Effector CD8-positive, alpha-beta T cell (primary cell): ENCODE results near the gene DPF3.

ENCODE experiments used
- DNase-seq: peaks from one replicate; lab custom pipeline; 2025; lab: John Stamatoyannopoulos, UW

Gene DPF3

DNA sequence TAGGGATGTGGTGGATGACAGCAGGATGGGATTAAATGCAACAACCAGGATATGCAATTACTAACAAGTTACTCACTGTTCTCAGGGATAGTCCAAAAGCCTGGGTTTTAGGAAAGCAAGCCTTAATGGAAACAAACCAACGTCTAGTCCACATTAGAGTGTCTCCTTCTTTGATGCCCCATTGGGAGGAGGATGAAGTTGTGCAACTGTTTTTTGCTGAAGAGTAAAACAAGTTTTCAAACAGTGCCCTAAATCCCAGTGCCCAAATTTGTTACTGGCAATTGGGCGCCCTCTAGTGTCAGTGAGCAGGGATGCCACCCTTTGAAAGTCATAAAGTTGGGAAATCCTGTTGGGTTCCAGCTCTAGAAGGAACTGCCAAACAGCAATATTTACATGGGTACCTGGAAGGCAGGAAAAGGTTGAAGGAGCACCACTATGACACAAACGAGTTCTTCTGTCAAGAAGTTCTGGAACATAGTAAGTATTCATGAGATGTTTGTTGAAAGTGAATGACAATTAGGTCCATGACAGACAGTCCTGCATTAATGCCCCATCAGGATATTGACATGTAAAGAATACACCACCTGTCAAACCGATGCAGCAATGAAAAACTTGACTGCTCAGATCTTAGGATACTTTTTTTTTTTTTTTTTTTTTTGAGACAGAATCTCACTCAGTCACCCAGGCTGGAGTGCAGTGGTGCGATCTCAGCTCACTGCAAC is 11.1 kb upstream of the DPF3 start:
- peak; percentile 34 for DNase-seq

DNA sequence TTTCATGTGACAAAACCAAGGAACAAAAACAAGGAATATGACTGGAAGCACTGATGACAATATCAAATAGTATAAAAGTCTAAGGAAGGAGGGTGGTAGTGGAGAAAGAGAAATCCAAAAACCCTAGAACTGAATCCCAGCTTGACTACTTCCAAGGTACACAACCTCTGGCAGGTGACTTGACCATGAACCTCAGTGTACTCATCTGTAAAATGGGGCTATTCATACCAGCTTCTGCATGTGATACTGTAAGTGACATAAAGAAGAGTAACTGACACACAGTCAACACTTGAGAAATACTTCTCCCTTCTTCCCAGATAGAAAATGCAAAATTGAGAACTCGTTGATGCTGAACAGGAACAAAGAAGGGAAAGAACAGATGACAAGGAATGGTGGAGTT is 10.3 kb upstream of the DPF3 start:
- no peak for DNase-seq

DNA sequence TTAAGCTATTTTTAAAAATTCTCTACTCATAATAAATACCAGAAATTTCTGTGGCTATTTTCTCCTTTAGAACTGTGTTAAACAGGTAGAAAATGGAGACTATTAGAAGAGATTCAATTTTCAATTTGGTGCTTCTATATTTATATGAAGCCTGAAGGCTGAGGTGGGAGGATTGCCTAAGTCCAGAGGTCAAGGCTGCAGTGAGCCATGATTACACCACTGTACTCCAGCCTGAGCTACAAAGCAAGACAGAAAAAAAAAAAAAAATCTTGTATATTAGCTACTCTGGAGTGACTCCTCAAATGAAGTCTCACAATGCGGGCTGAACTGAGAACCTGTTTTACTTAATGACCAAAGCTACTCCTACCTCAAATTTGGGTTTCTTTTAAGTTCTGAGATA is 9.8 kb upstream of the DPF3 start:
- no peak for DNase-seq

DNA sequence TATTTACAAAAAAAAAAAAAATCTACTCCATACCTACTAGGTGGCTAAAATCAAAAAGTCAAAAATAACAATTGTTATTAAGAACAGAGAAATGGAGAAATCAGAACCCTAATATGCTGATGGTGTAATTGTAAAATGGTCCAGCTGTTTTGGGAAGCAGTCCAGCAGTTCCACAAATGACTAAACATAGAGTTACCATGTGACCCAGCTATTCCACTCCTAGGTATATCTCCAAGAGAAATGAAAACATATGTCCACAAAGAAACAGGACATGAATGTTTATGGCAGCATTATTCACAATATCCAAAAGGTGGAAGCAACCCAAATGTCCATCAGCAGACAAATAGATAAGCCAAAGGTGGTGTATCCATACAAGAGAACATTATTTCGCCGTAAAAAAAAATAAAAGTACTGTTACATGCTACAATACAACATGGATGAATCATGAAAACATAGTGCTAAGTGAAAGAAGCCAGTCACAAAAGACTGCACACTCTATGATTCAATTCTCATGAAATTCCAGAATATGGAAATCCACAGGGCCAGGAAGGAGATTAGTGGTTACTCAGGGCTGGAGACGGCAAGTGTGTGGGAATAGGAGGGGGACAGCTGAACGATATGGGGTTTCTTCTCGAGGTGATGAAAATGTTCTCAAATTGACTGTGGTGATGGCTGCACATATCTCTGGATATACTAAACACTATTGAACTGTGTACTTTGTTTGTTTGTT is 9.1 kb upstream of the DPF3 start:
- no peak for DNase-seq

DNA sequence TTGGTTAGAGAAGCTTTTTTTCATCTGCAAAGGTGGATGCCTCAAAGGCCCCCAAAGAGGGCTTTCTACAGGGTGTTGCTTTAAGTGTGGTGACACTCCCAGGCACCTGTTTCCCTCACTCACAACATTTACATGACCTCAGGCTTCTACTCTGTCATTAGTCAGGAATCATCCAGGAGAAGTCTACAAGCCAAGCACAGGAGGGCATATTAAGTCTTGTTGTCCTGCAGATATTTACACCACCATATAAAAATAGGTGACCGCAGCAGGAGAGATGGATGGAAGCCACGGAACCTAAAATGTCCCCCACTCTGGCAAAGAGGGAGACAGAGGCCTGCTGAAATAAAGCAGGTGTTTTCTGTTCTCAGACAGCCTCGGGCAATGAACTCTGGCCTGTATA is 7.5 kb upstream of the DPF3 start:
- DNase-seq: no peak

DNA sequence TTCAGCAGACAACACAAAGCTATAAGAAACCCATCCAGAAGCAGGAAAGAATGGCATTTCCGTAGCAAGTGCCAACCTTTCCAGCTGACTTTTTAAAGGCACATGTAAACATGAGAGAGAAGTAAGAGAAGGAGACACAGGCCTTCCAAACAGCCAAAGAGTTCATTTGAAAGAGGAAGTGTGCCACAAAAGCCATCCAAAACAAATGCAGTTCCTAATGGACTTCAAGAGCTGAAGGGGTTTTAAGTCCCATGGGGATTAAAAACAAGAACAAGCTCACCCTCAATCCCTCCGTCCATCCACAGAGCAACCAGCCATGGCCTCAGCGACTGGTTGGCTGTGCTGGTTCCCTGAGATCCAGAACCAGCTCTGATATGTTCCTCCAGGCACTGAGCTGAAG is 4.5 kb upstream of the DPF3 start:
- no peak for DNase-seq

DNA sequence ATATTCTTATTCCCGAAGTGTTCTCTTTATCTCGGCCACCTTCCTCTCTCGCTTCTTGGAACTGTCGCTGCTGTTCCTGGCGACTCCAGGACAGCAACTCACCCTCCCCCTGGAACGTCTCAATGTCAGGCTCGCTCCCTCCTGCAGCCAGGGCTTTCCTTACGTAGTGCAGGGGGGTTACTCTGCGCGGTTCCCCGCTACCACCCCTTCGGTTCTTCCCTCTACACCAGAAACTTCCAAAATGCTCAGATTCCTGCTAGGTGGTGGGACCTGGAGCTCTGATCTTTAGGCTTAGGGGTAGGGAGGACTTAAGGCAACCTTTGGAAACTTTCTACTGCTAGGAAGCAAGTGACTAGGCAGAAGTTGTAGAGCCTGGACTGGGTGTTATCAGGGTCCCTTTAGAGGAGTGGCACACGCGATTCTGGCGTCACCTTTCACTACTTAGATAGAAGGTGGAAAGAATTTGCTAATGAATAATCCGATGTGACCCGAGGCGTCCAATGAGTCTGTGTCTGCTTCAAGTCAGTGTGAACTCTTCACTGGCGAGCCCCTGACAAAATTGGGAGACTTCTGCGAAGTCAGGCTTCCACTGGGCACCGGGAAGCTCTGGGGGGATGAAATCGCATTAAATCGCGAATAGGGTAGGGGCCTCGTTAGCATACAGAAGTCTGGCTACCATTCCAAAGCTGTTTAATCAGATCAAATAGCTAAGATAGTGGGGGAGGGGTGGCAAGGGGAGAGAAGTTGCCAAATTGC is 900 bp upstream of the DPF3 start:
- no peak for DNase-seq

DNA sequence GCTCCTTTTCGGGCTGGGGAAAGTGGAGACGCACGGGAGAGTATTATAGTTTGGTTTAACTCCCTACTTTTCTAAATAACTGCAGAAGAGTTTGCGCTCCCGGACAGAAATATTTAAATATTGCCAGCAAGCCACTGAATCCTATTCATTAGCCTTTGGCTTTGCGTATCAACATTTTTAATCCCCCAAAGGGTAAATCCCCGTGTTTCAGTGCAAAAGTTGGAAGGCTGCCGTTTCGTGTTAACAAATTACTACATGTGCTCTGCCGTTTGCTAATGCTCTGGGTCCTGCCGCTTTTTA is 372 bp upstream of the DPF3 start:
- no peak for DNase-seq

DNA sequence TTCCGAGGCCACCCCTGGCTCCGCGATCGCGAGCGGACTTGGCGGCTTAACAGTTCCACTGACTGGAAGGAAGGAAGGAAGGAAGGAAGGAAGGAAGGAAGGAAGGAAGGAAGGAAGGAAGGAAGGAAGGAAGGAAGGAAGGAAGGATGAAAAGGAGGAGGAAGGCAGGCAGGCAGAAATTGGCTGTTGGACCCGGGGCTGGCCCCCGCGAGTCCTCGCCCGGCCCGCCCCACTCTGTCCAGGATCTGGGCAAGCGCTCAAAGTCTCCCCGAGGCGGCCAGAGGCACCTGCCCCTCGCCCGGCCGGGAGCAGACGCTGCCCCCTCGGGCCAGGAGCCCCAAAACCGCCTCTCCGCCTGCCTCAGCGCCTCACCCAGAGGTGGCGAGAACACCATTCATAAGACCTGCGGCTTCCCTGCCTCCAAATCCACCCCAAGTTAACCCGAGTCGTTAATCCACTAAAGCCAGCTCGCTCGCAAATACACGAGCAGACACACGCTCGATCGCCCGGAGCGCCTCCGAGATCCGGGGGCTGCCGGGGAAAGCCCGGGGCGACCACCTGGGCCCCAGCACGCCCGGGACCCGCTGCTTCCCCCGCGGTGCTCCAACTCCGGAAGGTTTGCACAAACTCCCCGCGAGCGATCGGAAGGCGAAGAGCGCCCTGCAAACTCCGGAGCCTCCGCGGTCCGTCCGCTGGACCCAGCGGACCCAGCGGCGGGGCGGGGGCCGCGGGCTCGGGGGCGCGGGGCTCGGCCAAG is 844 bp downstream of the DPF3 start:
- DNase-seq: peak; percentile 15

DNA sequence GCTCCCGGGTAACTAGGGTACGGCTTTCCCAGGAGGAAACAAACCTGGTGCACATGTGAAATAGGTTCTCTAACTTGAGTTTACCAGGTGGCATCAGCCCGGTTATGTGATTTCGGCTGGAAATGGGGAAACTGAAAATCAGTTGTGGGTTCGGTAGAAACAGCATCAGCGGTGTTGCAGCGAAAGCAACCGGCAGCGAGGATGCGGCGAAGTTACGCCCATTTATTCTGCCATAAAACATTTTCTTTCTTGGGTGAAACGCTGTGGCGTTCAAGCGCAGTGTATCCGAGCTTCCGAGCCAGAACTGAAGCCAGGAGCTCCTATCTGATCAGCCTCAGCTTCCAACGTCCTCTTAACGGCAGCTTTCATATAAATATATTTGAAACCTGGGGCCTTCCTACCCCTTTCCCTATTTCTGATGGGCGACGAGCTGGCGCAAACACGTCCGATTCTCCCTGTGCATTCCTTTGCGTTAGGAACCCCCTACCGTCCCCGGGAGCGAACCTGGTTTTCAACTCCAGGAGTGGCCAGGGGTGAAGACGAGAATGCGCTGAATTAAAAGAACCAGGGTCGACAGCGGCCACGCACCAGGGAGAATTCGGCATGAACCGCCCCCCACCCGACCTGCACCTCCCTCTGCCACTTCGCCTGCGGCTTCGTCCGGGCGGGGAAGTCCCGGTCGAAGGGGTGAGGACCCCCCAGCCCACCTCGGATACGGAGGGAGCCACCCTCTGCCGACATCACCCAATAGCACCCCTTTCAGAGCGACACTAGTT is 1.6 kb downstream of the DPF3 start:
- DNase-seq: no peak

DNA sequence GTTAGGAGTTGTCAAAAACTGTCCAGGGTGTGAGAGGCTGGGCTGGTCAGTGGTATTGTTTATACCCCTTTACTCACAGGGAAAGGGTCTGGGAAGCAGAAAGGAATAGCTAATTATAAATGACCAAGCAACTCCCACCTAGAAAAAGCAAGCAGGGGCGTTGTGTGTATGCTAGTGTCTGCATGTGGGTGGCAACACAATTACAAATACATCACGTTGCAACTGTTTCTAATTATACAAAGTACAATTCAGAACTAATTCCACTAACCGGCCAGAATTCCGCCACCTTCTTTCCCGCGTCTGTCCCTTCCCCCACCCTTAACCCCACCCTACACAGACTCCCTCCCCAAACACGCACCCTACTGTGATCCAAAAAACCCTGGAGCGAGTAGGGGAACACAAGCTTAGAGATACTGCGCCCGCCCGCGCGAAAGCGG is 2.2 kb downstream of the DPF3 start:
- DNase-seq: no peak

DNA sequence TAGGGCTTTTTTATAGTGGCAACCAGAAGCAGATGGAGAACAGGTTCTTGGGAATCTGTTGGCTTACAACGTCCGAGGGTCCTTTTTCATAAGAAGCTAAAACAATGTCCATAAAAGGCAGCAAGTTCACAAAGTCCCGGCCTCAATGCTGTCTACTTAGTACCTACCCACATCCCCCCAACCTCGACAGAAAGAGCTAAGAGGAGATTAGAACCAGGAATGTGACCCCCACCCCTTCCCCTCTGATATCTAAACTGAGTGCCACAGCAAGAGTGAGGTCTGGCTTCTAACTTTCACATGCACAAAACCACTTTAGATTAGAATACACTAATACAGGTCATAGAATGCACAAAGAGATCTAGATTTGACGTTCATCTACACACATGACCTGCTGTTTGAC is 4.5 kb downstream of the DPF3 start:
- DNase-seq: no peak

DNA sequence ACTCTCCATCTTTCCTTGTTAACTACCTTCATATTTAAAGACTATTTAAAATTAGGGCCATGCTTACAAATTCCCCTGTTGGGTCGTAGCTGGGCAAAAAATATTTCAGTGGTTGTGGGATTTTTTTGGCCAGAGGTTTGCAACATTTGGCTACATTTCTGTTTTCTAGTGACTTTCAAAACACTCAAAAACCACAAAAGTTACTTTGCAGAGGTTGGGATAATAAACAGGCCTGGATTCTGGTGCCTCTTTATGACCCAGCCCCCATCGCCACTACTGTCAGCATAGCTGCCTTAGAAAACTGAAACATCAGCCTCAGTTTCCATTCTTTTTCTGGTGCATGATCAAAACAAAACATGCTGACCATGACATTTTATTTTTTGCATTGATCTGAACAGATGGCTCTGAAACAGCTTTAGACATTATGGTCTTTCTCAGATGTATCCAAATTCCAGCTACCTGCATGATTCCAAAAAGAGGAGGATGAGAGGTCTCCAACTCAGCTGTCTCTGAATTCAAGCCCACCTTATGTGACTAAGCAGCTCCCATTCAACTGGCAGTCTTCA is 5.2 kb downstream of the DPF3 start:
- no peak for DNase-seq

DNA sequence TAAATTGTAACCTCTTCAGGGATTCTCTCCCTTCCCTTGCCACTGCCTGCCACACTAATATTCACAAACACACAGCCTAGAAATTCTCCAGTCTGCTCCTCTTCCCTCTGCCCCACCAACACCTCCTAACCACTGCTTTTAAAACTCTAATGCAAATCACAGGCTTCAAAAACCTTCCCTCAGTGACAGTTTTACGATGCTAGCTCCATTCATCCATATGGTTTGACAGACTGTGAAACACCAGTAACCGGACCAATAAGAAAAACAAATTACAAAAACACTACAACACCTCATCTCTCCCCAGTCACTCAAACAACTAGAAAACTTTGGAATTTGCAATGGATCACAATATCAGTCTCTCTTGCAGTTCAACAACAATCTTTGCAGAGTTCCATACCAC is 5.7 kb downstream of the DPF3 start:
- DNase-seq: no peak

DNA sequence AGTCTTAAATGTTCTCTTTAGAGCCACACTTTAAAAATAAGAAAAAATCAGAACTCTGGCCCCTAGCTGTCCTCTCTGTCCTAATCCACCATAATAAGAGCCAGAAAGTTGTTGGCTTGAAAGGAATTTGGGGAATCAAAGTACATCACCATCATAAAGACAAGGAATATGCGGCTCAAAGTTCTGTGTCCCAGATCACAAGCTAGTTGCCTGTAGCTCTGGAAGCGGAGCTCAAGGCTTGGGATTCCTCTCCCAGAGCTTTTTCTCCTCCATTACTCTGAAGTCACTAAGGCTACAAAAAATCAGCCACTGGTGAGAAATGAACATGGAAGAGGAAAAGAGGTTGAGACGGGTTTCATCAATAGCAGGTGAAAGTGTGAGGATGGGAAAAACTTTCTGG is 6.4 kb downstream of the DPF3 start:
- no peak for DNase-seq

DNA sequence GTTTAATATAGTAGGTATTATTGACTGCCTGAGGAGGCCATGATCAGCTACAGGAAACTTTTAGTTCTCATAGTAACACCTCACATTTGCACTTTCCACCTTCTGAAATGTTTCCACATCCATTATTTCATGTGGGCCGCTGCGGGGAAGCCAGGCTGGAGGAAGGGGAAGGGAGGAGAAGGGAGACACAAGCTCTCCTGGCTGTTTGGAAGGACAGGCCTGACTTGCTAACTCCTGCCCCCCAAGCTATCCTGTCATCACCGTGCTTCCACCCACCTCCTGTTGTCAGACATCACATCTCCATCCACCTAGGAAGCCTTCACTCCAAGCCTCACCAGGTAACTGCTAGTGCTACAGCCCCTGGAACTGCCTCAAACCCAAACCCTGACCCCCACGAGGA is 9.5 kb downstream of the DPF3 start:
- no peak for DNase-seq

DNA sequence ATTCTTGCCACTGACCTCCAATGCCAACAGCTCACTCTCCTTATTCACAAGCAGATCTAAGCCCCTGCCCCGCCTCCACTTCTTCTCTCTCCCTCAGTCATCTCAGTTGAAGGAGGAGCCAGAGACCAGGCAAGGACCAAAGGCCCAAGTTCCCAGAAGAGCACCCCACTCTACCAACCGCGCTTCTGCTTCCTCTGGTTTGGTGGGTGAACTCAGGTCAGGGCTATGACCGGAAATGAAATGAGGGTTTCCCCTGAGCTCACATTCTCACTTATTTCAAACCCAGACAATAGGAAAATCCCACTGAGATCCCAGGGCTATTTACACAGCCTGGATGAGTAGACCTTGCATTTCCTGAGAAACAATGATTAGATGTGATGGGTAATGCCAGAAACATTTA is 9.9 kb downstream of the DPF3 start:
- no peak for DNase-seq

DNA sequence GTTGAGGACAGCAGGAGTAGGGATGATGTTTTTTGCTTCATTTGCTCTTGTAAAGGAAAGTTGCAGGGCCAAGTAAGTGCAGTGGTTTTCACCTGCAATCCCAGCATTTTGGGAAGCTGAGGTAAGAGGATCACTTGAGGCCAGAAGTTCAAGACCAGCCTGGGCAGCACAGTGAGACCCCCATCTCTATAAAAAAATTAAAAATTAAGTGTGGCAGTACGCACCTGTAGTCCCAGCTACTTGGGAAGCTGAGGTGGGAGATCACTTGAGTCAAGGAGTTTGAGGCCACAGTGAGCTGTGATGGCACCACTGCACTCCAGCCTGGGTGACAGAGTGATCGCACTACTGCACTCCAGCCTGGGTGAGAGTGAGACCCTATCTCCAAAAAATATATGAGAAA is 10.8 kb downstream of the DPF3 start:
- DNase-seq: no peak

DNA sequence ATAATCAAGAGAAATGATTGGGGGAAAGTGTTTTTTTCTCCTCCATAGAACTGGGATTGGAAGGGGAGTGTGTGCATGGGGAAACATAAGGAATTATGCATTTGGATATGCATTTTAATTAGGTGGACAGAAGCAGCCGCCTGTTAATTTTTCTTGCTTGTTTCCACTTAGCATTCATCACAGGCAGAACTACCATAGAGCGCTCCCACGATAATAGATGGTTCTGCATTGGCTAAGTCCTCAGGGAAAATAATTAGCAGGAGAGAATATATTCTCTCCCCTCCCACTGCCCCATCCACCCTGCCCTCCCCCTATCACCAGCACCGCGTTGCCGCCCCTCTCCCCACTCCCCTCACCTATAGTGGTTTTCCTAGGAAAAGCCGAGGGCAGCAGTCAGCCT is 11.4 kb downstream of the DPF3 start:
- no peak for DNase-seq

DNA sequence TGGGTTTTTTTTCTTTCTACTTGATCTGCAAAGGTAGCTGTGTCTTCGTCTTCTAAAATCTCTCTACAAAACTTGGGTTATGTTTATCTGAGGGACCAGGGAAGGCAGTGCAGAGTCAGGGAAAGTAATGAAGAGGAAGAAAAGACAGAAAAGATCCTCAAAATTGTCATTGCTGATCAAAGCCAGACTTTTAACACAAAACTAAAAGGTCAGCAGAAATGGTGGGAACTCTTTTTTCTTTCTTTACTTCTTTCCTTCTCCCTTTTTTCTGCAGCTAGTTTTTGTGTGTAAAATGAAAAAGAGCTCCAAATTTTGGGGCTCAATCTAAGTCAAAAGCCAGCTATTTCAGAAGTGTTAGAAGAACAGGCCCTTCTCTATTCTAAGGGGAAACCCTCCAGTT is 11.9 kb downstream of the DPF3 start:
- no peak for DNase-seq

DNA sequence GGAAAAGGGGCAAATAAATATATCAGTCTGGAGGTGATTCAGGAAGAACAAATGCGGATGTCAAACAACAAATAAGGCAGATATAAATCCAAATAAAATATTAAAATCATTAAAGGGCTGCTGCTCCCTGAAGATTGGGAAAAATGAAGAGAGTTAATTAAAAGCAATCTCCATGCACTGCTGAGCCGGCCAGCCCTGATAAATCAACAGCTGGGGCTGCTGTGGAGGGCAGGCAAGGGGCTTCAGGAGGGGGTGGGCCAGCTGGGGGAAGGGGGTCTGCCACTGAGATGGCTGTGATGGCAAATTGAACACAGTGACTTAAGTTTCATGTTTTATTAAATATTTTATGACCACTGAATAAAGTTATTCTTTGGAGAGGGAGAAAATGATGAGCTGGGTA is 12.4 kb downstream of the DPF3 start:
- no peak for DNase-seq
